Fibroblast of villous mesenchyme (primary cell): ENCODE data around the gene SUCO. TPM values are rescaled to one million over a fixed set of nuclear protein-coding genes. Genes with fewer than 3 reads are reported as not detected.
A peak's percentile ranks its signal among the peaks of the same experiment; 100 is the strongest.

Source experiments
- DNase-seq: peaks from one replicate; pipeline ENCODE4 v3.0.0-alpha.2; 2010; ENCODE audit warnings: low read depth
- H3K4me3 ChIP-seq: 2 replicates; pipeline ENCODE4 v1.5.1; 2011; ENCODE audit warnings: low read depth, mild to moderate bottlenecking, low read length
- total RNA-seq: library from RNA; depleted of rRNA; stranded (reverse); fragments of >200 nt; gene quantifications from 2 replicates; pipeline ENCODE4 v1.2.3, GENCODE V29; 2012
- TF ChIP-seq, protein P1 (sequence below): IDR thresholded peaks from 2 replicates; pipeline ENCODE4 v1.5.1; 2012; ENCODE audit warnings: low read depth, mild to moderate bottlenecking, low read length; ENCODE audit not compliant: insufficient read depth

Gene SUCO
- total RNA-seq, 1 donor, result 56.1 TPM

DNA sequence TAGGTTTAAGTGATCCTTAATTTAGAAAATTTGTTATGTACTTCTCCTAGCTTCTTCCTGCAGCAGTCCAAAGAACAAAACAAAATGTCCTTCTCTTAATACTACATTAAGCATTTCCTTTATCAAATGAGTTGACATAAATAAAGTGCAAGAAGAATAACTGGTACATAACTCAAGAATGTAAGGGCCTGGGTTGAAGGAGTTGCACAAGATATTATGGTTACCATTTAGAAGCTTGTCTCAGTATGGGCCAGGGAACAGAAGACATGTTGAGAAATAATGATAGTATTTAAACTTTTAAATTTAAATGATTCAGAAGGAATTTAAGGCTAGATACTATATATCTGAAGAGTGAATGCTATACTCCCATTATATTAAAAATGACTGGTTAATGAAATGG, 23.5 kb downstream of the SUCO start:
- no peak overlapping the region for H3K4me3 ChIP-seq
- TF ChIP-seq, protein P1, sequence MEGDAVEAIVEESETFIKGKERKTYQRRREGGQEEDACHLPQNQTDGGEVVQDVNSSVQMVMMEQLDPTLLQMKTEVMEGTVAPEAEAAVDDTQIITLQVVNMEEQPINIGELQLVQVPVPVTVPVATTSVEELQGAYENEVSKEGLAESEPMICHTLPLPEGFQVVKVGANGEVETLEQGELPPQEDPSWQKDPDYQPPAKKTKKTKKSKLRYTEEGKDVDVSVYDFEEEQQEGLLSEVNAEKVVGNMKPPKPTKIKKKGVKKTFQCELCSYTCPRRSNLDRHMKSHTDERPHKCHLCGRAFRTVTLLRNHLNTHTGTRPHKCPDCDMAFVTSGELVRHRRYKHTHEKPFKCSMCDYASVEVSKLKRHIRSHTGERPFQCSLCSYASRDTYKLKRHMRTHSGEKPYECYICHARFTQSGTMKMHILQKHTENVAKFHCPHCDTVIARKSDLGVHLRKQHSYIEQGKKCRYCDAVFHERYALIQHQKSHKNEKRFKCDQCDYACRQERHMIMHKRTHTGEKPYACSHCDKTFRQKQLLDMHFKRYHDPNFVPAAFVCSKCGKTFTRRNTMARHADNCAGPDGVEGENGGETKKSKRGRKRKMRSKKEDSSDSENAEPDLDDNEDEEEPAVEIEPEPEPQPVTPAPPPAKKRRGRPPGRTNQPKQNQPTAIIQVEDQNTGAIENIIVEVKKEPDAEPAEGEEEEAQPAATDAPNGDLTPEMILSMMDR, result no peak
- DNase-seq, result peak; percentile 58

DNA sequence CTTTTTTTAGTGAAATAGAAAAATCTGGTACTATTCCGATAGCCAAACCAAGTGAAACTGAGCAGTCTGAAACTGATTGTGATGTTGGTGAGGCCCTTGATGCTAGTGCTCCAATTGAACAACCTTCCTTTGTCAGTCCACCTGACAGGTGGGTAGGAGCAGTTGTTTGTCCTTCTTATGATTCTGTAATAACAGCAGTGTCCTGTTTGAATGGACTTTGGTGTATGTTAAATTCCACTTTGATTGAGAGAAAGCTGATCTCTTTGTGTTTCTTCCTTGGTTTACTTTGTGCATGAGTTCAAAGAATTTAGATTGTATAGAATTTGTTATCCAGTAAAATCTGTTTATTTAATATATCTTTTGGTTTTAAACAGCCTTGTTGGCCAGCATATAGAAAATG, 24.3 kb downstream of the SUCO start:
- no peak for DNase-seq
- no peak overlapping the region for H3K4me3 ChIP-seq
- TF ChIP-seq, protein P1, result no peak

DNA sequence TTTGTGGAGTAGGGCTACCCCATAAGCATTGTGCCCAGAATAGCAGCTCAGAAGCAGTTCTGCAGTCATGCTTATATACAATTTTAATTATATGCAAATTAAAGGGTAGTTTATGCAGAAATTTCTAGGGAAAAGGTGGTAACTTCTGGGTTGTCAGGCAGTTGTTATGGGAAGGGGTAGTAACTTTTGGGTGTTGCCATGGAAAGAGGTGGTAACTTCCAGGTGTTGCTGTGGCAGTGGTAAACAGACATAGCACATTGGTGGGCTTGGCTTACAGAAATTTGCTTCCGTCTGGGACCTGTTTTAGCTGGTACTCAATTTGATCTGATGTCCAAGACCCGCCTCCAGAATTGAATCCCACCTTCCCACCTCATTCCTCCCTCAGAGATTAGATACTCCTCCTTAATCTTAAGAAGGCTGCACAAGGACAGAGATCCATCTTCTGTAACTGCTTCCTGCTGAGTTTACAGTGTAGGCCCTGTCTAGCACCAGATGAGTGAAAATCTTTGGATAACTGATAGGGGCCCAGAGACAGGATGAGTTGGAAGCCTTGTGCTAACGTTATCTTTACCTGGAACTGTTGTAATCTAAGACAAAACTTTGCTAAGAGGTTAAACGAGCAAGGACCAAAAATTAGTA, 26.7 kb downstream of the SUCO start:
- H3K4me3 ChIP-seq, result no peak overlapping the region
- DNase-seq, result no peak
- TF ChIP-seq, protein P1, result no peak

DNA sequence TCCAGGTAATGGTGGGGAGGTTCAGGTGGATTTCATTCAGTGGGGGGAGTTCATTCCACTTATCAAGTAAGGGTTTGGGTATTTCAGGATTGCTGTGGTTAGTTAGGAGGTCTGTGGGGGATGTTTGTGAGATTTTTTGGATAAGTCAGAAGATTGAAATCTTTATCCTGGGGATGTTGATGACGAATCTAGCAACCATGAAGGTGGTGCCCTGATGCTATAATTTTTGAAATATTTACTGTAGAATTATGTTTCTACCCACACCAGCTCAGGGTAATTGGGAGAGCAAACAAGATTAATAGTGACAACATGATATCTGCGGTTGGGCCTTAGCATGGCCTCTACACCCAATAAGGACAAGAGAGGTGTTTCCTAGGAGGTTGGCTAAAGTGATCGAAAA, 28.3 kb downstream of the SUCO start:
- TF ChIP-seq, protein P1, result no peak
- no peak overlapping the region for H3K4me3 ChIP-seq
- DNase-seq, result no peak

DNA sequence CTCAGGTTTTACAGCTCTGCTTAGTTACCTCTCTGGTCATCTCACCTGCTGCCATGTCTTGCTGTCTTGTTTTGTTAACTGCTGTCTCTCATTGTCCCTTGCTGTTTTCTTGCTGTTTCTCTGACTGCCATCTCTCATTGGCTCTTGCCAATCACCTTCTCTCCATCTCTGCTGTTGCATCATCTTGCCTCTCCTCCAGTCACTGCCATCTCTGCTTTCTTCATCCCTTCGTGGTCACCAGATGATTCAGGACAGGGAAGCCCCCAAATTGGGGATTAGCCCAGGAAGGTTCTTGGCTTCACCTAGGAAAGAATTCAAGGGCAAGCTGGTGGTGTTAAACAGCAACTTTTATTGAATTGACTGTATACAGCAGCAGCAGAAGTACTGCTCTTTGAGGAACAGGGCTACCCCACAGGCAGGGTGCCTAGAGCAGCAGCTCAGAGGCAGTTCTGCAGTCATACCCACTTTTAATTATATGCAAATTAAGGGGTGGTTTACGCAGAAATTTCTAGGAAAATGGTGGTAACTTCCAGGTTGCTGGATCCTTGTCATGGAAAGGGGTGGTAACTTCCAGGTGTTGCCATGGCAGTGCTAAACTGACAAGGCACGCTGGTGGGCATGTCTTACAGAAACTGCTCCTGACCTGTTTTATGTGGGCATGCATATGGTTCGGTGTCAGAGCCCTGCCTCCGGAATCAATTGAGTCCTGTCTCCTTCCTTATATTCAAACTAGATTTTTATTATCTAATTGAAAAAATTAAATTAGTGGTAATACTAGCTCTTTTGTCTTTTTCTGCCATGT, 33.4 kb downstream of the SUCO start:
- DNase-seq, result no peak
- H3K4me3 ChIP-seq, result no peak overlapping the region
- TF ChIP-seq, protein P1, result no peak

DNA sequence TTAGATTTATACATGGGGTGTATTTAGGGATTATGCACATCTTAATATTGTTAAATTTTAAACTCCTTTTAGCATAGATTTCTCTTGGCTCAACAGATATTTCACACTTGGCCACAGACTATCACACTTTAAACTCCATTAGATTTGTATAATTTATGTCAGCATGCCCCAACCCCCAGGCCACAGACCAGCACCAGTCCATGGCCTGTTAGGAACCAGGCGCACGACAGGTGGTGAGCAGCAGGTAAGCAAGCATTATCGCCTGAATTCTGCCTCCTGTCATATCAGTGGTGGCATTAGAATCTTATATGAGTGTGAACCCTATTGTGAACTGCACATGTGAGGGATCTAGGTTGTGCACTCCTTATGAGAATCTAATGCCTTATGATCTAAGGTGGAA, 34.8 kb downstream of the SUCO start:
- DNase-seq, result no peak
- TF ChIP-seq, protein P1, result no peak
- H3K4me3 ChIP-seq, result no peak overlapping the region
